Measurements from ENCODE around the gene ABCD1. TPM values are rescaled to one million over a fixed set of nuclear protein-coding genes. Genes with fewer than 3 reads are reported as not detected.

ABCD1 gene
- total RNA-seq, 1 experiment from 2014 or later, result 3.5 TPM

GRCh38 chrX:153786669-153787068 is 62.0 kb downstream of the ABCD1 start:
- no peak for TF ChIP-seq CTCF (IDR thresholded peaks at IDR 0.05; ENCODE audit: unreplicated experiment)
- H3K4me3 Mint-ChIP-seq (ENCODE audit: unreplicated experiment), result no peak overlapping the region
- BruUV-seq (replicated peaks), result no TSS peak

DNA sequence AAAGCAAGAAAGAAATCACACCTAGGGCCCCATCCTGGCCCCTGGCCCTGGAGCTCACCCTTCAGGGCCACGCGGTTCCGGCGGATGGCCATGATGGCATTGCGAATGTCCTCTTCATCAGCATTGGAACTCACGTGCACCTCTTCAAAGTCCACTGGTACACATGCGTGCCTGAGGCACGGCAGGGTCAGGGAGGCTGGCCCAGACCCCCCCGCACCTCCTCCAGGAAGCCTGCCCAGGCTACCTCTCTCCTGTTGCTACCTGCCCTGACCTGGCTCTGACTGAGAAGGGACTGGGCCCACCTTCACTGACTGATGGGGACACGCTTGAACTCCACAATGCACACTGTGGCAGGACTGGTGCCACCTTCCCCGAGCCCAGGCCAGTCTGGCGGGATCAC is 65.0 kb downstream of the ABCD1 start:
- H3K27me3 Mint-ChIP-seq (ENCODE audit: insufficient read depth, unreplicated experiment), result no peaks in the 10 kb centered on the region
- ChIA-PET POLR2A (interaction anchor here (0.6 kb wide), 1 partner anchor 159 kb away, joined by 3 read pairs; no protein-coding TSS in a partner anchor), CTCF (no interaction called here)
- peaks cover 10% of the 10 kb centered on the region for H3K36me3 Mint-ChIP-seq (ENCODE audit: insufficient read depth, unreplicated experiment)
- BruUV-seq (replicated peaks), result no TSS peak
- no peak overlapping the region for H3K27ac Mint-ChIP-seq (ENCODE audit: low read depth, unreplicated experiment)
- TF ChIP-seq CTCF (IDR thresholded peaks at IDR 0.05; ENCODE audit: unreplicated experiment), result no peak
- H3K4me3 Mint-ChIP-seq (ENCODE audit: unreplicated experiment), result no peak overlapping the region
- no peaks in the 10 kb centered on the region for H3K4me1 Mint-ChIP-seq (ENCODE audit: insufficient read depth, unreplicated experiment)
- DNase-seq (ENCODE audit: unreplicated experiment), result no peak
- H3K9me3 Mint-ChIP-seq (ENCODE audit: unreplicated experiment), result no peaks in the 10 kb centered on the region
- intact Hi-C loops (cut with micrococcal nuclease), result no loop called here

More at GRCh38 chrX:153786669-153787068, 62.0 kb downstream of the ABCD1 start:
- Mint-ChIP-seq H3K9me3 (ENCODE audit: unreplicated experiment) (no peaks in the 10 kb centered on the region), H3K4me1 (ENCODE audit: insufficient read depth, unreplicated experiment) (no peaks in the 10 kb centered on the region), H3K36me3 (ENCODE audit: insufficient read depth, unreplicated experiment) (peaks cover 10% of the 10 kb centered on the region), H3K27ac (ENCODE audit: low read depth, unreplicated experiment) (no peak overlapping the region), H3K27me3 (ENCODE audit: insufficient read depth, unreplicated experiment) (no peaks in the 10 kb centered on the region)
- CTCF ChIA-PET, result no interaction called here
- intact Hi-C loops (cut with micrococcal nuclease), result no loop called here
- POLR2A ChIA-PET, result no interaction called here
- no peak for DNase-seq (ENCODE audit: unreplicated experiment)

DNA sequence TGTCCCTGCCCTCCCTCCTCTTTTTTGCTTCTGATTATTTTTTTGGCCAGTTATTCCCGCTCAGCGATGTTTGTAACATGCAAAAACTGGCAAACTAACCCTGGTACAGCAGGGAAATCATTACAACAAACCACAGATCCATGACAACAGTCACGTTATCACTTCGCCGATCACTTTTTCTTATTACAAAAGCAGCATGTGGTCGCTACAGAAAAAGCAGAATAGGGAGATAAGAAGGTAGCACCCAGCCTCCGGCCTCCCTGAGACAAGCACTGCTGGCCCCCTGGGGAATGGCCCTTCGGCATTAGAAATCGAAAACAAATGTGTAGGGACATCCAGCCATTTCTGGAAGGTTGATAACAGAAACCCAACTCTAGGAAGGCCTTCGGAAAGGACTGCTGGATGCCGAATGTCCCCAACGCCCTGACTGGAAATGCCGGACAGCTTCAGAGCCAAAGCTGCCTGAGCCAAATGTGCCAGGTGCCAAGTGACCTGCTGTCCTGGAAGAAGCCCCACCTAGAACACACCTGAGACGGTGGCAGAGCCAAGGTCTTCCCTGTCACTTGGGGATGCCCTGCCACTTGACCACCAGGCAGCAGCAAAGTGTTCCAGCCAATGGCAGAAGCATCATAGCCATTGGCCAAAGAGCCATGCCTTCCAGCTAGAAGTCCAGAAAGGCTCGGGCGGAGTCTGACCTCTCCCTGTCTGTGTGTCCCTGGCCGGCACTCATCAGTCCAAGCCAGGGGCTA is 66.6 kb downstream of the ABCD1 start:
- H3K27ac Mint-ChIP-seq (ENCODE audit: low read depth, unreplicated experiment), result no peak overlapping the region
- no peak for TF ChIP-seq CTCF (IDR thresholded peaks at IDR 0.05; ENCODE audit: unreplicated experiment)
- DNase-seq (ENCODE audit: unreplicated experiment), result no peak
- H3K27me3 Mint-ChIP-seq (ENCODE audit: insufficient read depth, unreplicated experiment), result no peaks in the 10 kb centered on the region
- no peaks in the 10 kb centered on the region for H3K4me1 Mint-ChIP-seq (ENCODE audit: insufficient read depth, unreplicated experiment)
- intact Hi-C loops (cut with micrococcal nuclease), result no loop called here
- POLR2A ChIA-PET, result interaction anchor here (1.0 kb wide), 1 partner anchor 137 kb away, joined by 4 read pairs; no protein-coding TSS in a partner anchor
- BruUV-seq (replicated peaks), result no TSS peak
- H3K4me3 Mint-ChIP-seq (ENCODE audit: unreplicated experiment), result no peak overlapping the region
- peaks cover 9% of the 10 kb centered on the region for H3K36me3 Mint-ChIP-seq (ENCODE audit: insufficient read depth, unreplicated experiment)
- CTCF ChIA-PET, result interaction anchor here (0.6 kb wide), 1 partner anchor 69 kb away, joined by 3 read pairs; no protein-coding TSS in a partner anchor
- H3K9me3 Mint-ChIP-seq (ENCODE audit: unreplicated experiment), result no peaks in the 10 kb centered on the region

DNA sequence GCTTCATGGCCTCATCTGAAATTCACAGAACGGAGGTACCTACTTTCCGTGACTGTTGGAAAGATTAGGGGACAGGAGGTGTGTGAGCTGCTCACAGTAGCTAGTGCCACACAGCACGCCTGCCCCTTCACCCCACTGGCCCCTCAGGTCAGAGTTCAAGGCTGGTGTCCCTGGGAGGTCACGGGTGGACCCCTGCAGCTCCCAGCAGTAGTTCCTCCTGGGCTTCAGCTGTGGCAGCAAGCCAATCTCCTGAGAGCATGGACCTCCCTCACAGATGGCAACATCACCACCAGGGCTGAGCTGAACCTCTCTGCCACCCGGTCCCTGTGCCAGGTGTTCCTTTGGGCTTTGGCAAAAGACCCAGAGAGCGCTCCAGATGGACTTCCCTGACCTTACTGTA is 67.7 kb downstream of the ABCD1 start:
- no peak for DNase-seq (ENCODE audit: unreplicated experiment)
- Mint-ChIP-seq H3K4me1 (ENCODE audit: insufficient read depth, unreplicated experiment) (no peaks in the 10 kb centered on the region), H3K27me3 (ENCODE audit: insufficient read depth, unreplicated experiment) (no peaks in the 10 kb centered on the region), H3K4me3 (ENCODE audit: unreplicated experiment) (peak overlapping the region; percentile 91), H3K27ac (ENCODE audit: low read depth, unreplicated experiment) (no peak overlapping the region), H3K36me3 (ENCODE audit: insufficient read depth, unreplicated experiment) (peaks cover 10% of the 10 kb centered on the region), H3K9me3 (ENCODE audit: unreplicated experiment) (no peaks in the 10 kb centered on the region)
- TF ChIP-seq CTCF (IDR thresholded peaks at IDR 0.05; ENCODE audit: unreplicated experiment), result no peak
- ChIA-PET POLR2A (no interaction called here), CTCF (no interaction called here)
- intact Hi-C loops (cut with micrococcal nuclease), result no loop called here
- BruUV-seq (replicated peaks), result no TSS peak

All from MCF 10A (cell line).